AG09309 (cell line): Measurements from ENCODE around the gene CACNA1C.
A peak's percentile ranks its signal among the peaks of the same experiment; 100 is the strongest.

Experiments used
- DNase-seq: peaks from one replicate; pipeline ENCODE4 v3.0.0-alpha.2; 2010; ENCODE audit warnings: low read depth
- H3K4me3 ChIP-seq: 2 replicates; pipeline ENCODE4 v1.5.1; 2011; ENCODE audit warnings: mild to moderate bottlenecking, low read depth, low read length, moderate library complexity; ENCODE audit not compliant: control insufficient read depth
- TF ChIP-seq, protein P1 (sequence below): IDR thresholded peaks from 2 replicates; pipeline ENCODE4 v1.5.1; 2011; ENCODE audit warnings: mild to moderate bottlenecking, low read depth, low read length, inconsistent platforms; ENCODE audit not compliant: insufficient read depth, control insufficient read depth; ENCODE audit errors: missing control alignments

The CACNA1C gene

DNA sequence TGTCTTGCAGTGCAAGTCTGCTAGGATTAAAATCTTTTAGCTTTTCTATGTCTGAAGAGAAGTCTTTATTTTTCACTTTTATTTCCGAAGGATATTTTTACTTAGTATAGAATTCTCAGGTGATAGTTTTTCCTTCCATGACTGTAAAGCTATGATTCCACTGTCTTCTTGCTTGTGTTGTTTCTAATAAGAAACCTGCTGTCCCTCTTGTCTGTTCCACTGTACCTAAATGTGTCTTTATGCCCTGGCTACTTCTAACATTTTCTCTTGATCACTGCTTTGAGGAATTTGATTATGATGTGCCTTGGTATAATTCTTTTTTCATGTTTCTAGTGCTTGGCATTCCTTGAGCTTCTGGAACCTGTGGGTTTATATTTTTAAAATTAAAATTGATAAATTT lies 228.7 kb downstream of the CACNA1C start:
- TF ChIP-seq, protein P1, sequence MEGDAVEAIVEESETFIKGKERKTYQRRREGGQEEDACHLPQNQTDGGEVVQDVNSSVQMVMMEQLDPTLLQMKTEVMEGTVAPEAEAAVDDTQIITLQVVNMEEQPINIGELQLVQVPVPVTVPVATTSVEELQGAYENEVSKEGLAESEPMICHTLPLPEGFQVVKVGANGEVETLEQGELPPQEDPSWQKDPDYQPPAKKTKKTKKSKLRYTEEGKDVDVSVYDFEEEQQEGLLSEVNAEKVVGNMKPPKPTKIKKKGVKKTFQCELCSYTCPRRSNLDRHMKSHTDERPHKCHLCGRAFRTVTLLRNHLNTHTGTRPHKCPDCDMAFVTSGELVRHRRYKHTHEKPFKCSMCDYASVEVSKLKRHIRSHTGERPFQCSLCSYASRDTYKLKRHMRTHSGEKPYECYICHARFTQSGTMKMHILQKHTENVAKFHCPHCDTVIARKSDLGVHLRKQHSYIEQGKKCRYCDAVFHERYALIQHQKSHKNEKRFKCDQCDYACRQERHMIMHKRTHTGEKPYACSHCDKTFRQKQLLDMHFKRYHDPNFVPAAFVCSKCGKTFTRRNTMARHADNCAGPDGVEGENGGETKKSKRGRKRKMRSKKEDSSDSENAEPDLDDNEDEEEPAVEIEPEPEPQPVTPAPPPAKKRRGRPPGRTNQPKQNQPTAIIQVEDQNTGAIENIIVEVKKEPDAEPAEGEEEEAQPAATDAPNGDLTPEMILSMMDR: no peak
- DNase-seq: no peak
- H3K4me3 ChIP-seq: no peak overlapping the region

DNA sequence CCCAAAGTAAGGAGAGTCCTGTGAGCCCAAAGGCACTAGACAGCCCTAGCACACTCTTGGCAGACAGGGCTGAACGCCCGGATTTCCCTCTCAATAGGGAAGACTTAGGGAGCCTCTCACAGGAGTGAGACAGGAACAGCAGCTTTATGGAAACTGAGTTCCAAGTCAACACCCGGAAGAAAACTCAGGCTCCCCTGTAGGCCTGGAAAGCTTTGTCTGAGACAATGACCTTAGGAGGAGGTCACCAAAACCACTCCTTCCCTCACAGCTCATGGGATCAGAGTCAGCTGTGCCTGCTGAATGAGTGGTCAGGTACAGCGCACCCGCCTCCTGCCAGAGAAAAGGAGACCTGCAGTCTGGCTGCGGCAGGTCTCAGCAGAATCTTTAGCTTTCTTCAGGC lies 229.5 kb downstream of the CACNA1C start:
- DNase-seq: no peak
- H3K4me3 ChIP-seq: no peak overlapping the region
- TF ChIP-seq, protein P1: peak; percentile 7

DNA sequence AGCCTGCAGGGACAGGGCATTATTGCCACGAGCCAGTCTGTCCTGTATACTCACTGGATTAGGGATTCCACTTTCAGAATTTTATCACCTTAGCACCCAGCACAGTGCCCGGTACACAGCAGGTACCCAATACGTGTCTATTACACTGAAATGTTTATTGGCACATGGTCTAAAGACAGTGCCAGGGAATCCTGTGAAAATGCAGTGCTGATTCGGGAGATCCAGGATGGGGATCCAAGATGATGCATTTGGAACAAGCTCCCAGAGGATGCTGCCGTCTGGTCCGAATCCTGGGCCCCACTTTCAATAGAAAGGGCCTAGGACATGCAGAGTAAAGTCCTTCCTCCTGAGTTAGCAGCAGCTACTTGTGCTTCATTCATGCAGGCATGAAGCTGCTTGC lies 230.7 kb downstream of the CACNA1C start:
- no peak for DNase-seq
- no peak overlapping the region for H3K4me3 ChIP-seq
- TF ChIP-seq, protein P1: no peak

DNA sequence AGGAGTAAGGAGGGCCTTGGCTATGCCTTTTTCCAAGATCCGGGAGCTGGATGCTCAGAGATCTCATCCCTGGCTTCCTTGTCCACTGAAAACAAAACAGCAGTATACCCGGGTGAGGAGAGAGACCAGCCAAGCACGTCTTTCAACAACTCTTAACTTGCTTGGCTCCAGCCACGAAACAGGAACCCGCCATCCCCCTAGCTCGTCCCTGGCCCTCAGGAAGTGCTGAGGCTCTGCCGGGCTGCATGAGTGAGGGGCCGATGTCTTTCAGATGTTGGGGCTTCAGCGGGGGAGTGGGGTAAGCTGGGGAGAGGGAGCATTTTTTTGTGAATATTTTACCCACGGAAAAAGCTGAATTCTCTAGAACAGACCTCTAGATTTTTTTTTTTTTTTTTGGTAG lies 231.1 kb downstream of the CACNA1C start:
- TF ChIP-seq, protein P1: no peak
- no peak for DNase-seq
- H3K4me3 ChIP-seq: peak overlapping the region; percentile 14; the same call in 1 of the 2 replicates

DNA sequence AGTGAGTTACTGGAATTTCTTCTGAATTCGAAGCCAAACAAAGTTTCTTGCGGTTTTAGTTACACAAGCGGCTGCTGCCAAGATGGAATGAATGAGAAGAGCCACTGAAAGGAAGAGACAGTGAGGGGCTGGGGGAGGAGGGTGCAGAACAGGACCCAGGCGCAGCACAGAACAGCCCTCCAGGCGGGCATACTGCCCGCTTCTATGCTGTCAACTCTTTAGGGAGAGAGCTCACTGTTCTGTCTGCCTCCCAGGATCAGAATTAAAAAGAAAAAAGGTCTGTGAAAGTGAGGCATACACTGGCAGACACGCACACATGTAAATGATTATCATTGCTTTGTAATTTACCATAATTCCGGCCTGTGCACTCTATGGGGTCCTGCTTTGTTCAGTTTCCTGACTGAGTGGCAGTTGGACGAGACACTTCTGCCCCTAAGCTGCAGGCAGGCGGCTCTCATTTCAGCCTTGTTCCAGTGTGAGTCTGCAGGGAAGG lies 231.6 kb downstream of the CACNA1C start:
- TF ChIP-seq, protein P1: no peak
- H3K4me3 ChIP-seq: no peak overlapping the region
- no peak for DNase-seq

DNA sequence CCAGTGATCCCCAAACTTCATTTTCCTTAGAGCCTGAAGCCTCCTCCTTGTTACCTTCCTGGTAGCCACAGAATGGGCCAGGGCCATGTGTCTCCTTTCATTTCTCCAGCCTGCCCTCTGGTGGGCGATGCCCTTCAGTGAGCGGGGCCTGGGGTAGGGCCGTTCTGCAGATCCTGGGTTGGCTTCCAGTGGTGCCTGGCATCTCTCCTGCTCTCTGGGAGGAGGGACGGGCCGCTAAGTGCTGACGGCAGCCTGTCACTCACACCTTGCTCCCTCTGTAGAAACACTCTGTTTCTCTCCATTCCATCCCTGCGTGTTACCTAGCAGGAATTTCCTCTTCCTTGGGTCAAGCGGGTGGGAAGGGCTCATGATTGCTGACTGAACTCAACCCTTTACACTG lies 232.1 kb downstream of the CACNA1C start:
- DNase-seq: no peak
- no peak overlapping the region for H3K4me3 ChIP-seq
- TF ChIP-seq, protein P1: peak; percentile 81

DNA sequence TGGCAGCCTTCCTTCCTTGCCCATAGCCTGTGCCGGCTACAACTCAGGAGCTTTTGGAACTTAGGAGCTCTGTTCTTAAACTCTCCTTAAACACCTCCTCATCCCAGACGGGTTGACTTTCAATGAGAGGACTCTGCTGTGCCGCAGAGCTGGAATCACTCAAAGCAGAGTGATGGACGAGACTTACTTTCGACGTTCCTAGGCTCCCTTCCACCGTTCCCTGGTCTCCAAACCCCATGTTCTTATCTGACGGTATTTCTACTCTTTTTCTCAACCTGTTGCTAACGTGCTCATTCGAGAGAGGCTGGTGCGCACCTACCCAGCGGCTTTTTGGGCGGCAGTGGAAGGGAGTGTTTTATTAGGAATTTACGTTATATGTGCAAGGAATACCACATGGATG lies 232.7 kb downstream of the CACNA1C start:
- TF ChIP-seq, protein P1: no peak
- H3K4me3 ChIP-seq: no peak overlapping the region
- no peak for DNase-seq
